OCI-LY1 (cell line): ENCODE measurements around the gene PCCB.
"Not testable (repeated sequence)": the region's sequence is repeated elsewhere in the genome, so short reads cannot be mapped to it uniquely, and the experiment has no call there.

Experiments used
- H2AFZ ChIP-seq: fragments of 200-600 bp; sonication (generic), shearing (Covaris generic); 2 replicates; pipeline ENCODE4 v1.6.0; 2014; ENCODE audit warnings: antibody characterized with exemption, mild to moderate bottlenecking, low read length
- H3F3A ChIP-seq: fragments of 200-600 bp; sonication (generic), shearing (Covaris generic); 2 replicates; pipeline ENCODE4 v1.6.0; 2014; ENCODE audit warnings: mild to moderate bottlenecking, antibody characterized with exemption, low read length, moderate library complexity; ENCODE audit not compliant: insufficient read depth
- H3K27ac ChIP-seq: fragments of 200-600 bp; sonication (generic); 2 replicates; pipeline ENCODE4 v1.5.1; 2014; ENCODE audit warnings: low read length, mixed run types, mild to moderate bottlenecking, low read depth; ENCODE audit not compliant: poor library complexity, severe bottlenecking
- H3K27me3 ChIP-seq: fragments of 200-600 bp; sonication (generic); 2 replicates; pipeline ENCODE4 v1.6.0; 2014; ENCODE audit warnings: antibody characterized with exemption, mild to moderate bottlenecking, low read length, moderate library complexity; ENCODE audit not compliant: insufficient read depth
- H3K36me3 ChIP-seq: fragments of 200-600 bp; sonication (generic); 2 replicates; pipeline ENCODE4 v1.6.1; 2014; ENCODE audit warnings: mild to moderate bottlenecking, antibody characterized with exemption, low read length, moderate library complexity, mixed read lengths; ENCODE audit not compliant: insufficient read depth
- H3K4me1 ChIP-seq: fragments of 200-600 bp; sonication (generic); 2 replicates; pipeline ENCODE4 v1.5.1; 2014; ENCODE audit warnings: mild to moderate bottlenecking, low read length, moderate library complexity; ENCODE audit not compliant: insufficient read depth, severe bottlenecking
- H3K4me2 ChIP-seq: fragments of 200-600 bp; sonication (generic), shearing (Covaris generic); 2 replicates; pipeline ENCODE4 v1.6.1; 2014; ENCODE audit warnings: low read length
- H3K4me3 ChIP-seq: fragments of 200-600 bp; sonication (generic); 2 replicates; pipeline ENCODE4 v1.5.1; 2014; ENCODE audit warnings: low read length, low read depth, mild to moderate bottlenecking, mixed read lengths; ENCODE audit not compliant: poor library complexity, severe bottlenecking
- H3K79me2 ChIP-seq: fragments of 200-600 bp; shearing (Covaris generic); 2 replicates; pipeline ENCODE4 v1.6.1; 2016; ENCODE audit warnings: mixed run types, low read length, mixed read lengths; ENCODE audit not compliant: insufficient read depth
- H3K9ac ChIP-seq: fragments of 200-600 bp; sonication (generic), shearing (Covaris generic); 2 replicates; pipeline ENCODE4 v1.6.1; 2014; ENCODE audit warnings: mild to moderate bottlenecking, low read length, mixed read lengths
- H3K9me2 ChIP-seq: fragments of 200-600 bp; sonication (generic), shearing (Covaris generic); 2 replicates; pipeline ENCODE4 v1.6.1; 2014; ENCODE audit warnings: low read depth, mild to moderate bottlenecking, low read length, mixed read lengths
- H3K9me3 ChIP-seq: fragments of 200-600 bp; shearing (Covaris generic); 2 replicates; pipeline ENCODE4 v1.6.1; 2014; ENCODE audit warnings: low read length, mixed read lengths
- H4K20me1 ChIP-seq: fragments of 200-600 bp; sonication (generic), shearing (Covaris generic); 2 replicates; pipeline ENCODE4 v1.6.0; 2016; ENCODE audit warnings: mild to moderate bottlenecking, low read length; ENCODE audit not compliant: insufficient read depth
- EZH2 ChIP-seq: fragments of 200-600 bp; sonication (generic), shearing (Covaris generic); IDR thresholded peaks from 2 replicates; pipeline ENCODE4 v1.8.0; 2017; ENCODE audit warnings: borderline replicate concordance, mixed run types, mild to moderate bottlenecking, antibody characterized with exemption, low read length, moderate library complexity, mixed read lengths
- TF ChIP-seq, protein P1 (sequence below): fragments of 200-600 bp; sonication (generic), shearing (Covaris generic); IDR thresholded peaks from 2 replicates; pipeline ENCODE4 v1.5.1; 2017; ENCODE audit warnings: mild to moderate bottlenecking, antibody characterized with exemption, low read length, moderate library complexity, mixed read lengths

The PCCB gene

DNA sequence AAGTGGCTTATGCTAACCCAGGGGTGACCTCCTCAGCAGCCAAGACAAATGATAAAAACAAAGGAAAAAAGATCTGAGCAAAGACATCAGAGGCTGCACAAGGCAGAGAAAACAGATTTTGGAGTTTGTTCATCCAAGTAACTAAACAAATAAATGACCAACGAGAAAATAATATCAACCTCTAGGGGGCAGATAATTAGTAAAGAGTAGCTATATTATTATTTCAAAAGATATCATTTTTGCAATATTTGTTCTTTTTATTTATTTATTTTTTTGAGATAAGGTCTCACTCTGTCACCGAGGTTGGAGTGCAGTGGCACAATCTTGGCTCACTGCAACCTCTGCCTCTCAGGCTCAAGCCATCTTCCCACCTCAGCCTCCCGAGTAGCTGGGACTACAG lies 101.8 kb downstream of the PCCB start:
- Histone ChIP-seq H3F3A (no peaks in the 10 kb centered on the region), H3K4me3 (no peak overlapping the region), H3K9me2 (no peaks in the 10 kb centered on the region), H3K9me3 (no peaks in the 10 kb centered on the region), H3K27me3 (no peaks in the 10 kb centered on the region), H3K79me2 (no peaks in the 10 kb centered on the region), H3K4me2 (no peak overlapping the region), H3K9ac (no peak overlapping the region), H3K27ac (no peak overlapping the region), H3K36me3 (peaks cover 20% of the 10 kb centered on the region; the same call in 1 of the 2 replicates), H4K20me1 (no peaks in the 10 kb centered on the region), H2AFZ (no peak overlapping the region), H3K4me1 (no peaks in the 10 kb centered on the region)
- TF ChIP-seq, protein P1, sequence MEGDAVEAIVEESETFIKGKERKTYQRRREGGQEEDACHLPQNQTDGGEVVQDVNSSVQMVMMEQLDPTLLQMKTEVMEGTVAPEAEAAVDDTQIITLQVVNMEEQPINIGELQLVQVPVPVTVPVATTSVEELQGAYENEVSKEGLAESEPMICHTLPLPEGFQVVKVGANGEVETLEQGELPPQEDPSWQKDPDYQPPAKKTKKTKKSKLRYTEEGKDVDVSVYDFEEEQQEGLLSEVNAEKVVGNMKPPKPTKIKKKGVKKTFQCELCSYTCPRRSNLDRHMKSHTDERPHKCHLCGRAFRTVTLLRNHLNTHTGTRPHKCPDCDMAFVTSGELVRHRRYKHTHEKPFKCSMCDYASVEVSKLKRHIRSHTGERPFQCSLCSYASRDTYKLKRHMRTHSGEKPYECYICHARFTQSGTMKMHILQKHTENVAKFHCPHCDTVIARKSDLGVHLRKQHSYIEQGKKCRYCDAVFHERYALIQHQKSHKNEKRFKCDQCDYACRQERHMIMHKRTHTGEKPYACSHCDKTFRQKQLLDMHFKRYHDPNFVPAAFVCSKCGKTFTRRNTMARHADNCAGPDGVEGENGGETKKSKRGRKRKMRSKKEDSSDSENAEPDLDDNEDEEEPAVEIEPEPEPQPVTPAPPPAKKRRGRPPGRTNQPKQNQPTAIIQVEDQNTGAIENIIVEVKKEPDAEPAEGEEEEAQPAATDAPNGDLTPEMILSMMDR = peak; percentile 49
- no peak for TF ChIP-seq EZH2

DNA sequence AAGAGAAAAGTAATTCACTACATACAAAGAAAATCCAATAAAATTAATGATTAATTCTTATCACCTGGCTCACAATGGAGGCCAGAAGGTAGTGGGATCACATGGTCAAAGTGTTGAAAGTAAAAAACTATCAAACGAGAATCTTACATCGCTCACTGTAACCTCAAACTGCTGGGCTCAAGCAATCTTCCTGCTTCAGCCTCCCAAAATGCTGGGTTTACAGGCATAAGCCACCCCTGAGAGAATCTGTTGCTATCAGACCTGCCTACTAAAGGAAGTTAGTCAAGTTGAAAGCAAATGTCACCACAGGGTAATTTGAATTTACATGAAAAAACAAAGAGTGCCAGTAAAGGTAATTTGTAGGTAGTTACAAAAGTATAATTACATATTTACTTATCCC lies 103.3 kb downstream of the PCCB start:
- no peaks in the 10 kb centered on the region for H3K27me3 ChIP-seq

DNA sequence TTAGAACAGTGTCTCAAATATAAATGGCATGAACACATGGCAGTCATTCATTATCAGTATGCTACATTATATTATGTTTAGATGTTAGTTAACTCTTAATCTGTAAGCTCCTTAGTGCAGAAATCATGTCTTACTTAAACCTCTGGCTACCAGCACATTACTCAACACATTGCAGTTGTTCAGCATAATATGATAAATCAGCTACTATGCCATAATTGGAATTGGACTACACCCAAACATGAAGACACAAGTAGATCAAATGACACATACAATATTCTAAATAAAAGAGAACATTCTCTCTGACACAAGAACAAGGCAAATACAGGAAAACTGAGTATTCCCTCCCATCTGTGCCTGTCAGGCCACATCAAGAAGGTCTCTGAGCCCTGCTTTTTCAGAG lies 116.1 kb downstream of the PCCB start:
- Histone ChIP-seq H3K36me3 (peaks cover 6% of the 10 kb centered on the region; the same call in 1 of the 2 replicates), H4K20me1 (no peaks in the 10 kb centered on the region), H3K9ac (no peak overlapping the region), H3K4me3 (no peak overlapping the region), H3K9me2 (no peaks in the 10 kb centered on the region), H3F3A (no peaks in the 10 kb centered on the region; the same call in 1 of the 2 replicates), H3K4me2 (no peak overlapping the region), H3K27ac (no peak overlapping the region), H3K79me2 (no peaks in the 10 kb centered on the region), H3K9me3 (no peaks in the 10 kb centered on the region), H3K27me3 (no peaks in the 10 kb centered on the region), H3K4me1 (no peaks in the 10 kb centered on the region), H2AFZ (no peak overlapping the region)
- TF ChIP-seq, protein P1 = no peak
- TF ChIP-seq EZH2 = no peak

More for the DNA sequence above, 103.3 kb downstream of the PCCB start:
- Histone ChIP-seq H3K4me1 (no peaks in the 10 kb centered on the region), H3F3A (no peaks in the 10 kb centered on the region), H3K9me3 (no peaks in the 10 kb centered on the region), H3K4me3 (no peak overlapping the region), H3K36me3 (peaks cover 20% of the 10 kb centered on the region; the same call in 1 of the 2 replicates), H3K27ac (no peak overlapping the region), H2AFZ (no peak overlapping the region), H3K9ac (no peak overlapping the region), H3K79me2 (no peaks in the 10 kb centered on the region), H3K4me2 (no peak overlapping the region), H3K9me2 (no peaks in the 10 kb centered on the region), H4K20me1 (no peaks in the 10 kb centered on the region)
- TF ChIP-seq, protein P1 = no peak
- no peak for TF ChIP-seq EZH2

DNA sequence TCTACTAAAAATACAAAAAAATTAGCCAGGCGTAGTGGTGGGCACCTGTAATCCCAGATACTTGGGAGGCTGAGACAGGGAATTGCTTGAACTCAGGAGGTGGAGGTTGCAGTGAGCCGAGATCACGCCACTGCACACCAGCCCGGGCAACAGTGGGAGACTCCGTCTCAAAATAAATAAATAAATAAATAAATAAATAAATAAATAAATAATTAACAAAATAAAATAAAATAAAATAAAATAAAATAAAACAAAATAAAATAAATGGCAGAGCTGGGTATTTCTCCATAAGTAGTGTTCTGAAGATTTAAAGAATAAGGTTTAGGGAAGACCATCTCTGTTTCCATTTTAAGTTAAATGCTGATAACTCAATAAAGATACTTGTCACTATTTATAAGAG lies 125.7 kb downstream of the PCCB start:
- not testable (repeated sequence) for H3K27me3 ChIP-seq, H3K4me1 ChIP-seq

More for the DNA sequence above, 125.7 kb downstream of the PCCB start:
- H3K79me2 ChIP-seq, H3K27ac ChIP-seq, H3K9me3 ChIP-seq, H3K4me2 ChIP-seq, H3K9ac ChIP-seq, H3K4me3 ChIP-seq, H2AFZ ChIP-seq, H3K9me2 ChIP-seq, H4K20me1 ChIP-seq, H3F3A ChIP-seq, H3K36me3 ChIP-seq: not testable (repeated sequence)
